Colon (tissue), 2 donors: ENCODE measurements around the gene LRRTM4.
"Not testable (repeated sequence)": the region's sequence is repeated elsewhere in the genome, so short reads cannot be mapped to it uniquely, and the experiment has no call there.

Experiments used
- FAIRE-seq: peaks from 2 replicates; lab custom pipeline; 2012; peaks lifted over from hg19 to GRCh38; lab: Jason Lieb, UNC
- donor health status: control.
- donor health status: control.

Gene LRRTM4

GRCh38 chr2:76861708-76862107 lies 660.5 kb downstream of the LRRTM4 start:
- FAIRE-seq: no peak

- no peak for FAIRE-seq
Observed at GRCh38 chr2:76851000-76851399, 671.2 kb downstream of the LRRTM4 start.

- FAIRE-seq: no peak
Observed at GRCh38 chr2:76849086-76849485, 673.1 kb downstream of the LRRTM4 start.

DNA sequence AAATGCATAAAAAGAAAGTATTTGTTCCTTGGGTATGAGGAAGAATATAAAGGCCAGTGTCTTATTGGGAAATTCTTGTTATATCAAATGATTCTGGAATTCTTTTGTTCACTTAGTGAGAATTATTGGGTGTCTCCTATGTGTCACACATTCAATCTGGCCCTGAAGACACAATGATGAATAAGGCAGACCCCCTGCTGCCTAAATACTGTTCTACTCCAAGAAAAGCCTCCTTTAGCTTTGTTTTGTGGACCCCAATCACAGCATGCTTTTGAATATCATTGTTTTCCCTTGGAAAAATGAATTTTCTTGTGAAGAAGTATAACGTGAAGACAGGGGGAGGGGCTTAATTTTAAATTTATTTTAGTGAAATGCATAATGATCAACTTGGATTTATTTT lies 682.4 kb downstream of the LRRTM4 start:
- no peak for FAIRE-seq

GRCh38 chr2:76829374-76830234 lies 692.6 kb downstream of the LRRTM4 start:
- FAIRE-seq: no peak

DNA sequence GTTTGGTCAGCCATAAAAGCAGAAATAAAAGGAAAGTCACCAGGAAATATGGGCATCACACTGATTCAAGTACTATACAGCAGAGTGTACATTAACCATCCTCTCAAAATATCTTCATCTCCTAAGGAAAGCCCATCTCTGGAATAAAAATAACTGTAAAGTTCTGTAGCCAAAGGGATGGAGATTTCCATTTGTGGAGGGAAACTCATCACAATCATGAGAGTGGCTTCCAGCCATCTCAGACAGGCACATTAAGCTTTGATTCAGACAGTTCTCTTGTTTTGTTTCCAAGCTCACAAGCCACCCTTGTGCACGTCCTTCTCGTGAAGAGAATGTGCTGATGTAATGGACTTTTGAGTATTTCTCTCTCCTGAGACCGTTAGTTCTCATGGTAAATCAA lies 695.5 kb downstream of the LRRTM4 start:
- FAIRE-seq: no peak

- no peak for FAIRE-seq
Observed at GRCh38 chr2:76825140-76825970, 696.8 kb downstream of the LRRTM4 start.

- no peak for FAIRE-seq
Observed at GRCh38 chr2:76821731-76822130, 700.4 kb downstream of the LRRTM4 start.

GRCh38 chr2:76813084-76813483 lies 709.1 kb downstream of the LRRTM4 start:
- FAIRE-seq: no peak

GRCh38 chr2:76812156-76812555 lies 710.0 kb downstream of the LRRTM4 start:
- no peak for FAIRE-seq

- FAIRE-seq: no peak
Observed at GRCh38 chr2:76809136-76809535, 713.0 kb downstream of the LRRTM4 start.

GRCh38 chr2:76808732-76809131 lies 713.4 kb downstream of the LRRTM4 start:
- FAIRE-seq: no peak

- FAIRE-seq: no peak
Observed at GRCh38 chr2:76793647-76794334, 728.4 kb downstream of the LRRTM4 start.

DNA sequence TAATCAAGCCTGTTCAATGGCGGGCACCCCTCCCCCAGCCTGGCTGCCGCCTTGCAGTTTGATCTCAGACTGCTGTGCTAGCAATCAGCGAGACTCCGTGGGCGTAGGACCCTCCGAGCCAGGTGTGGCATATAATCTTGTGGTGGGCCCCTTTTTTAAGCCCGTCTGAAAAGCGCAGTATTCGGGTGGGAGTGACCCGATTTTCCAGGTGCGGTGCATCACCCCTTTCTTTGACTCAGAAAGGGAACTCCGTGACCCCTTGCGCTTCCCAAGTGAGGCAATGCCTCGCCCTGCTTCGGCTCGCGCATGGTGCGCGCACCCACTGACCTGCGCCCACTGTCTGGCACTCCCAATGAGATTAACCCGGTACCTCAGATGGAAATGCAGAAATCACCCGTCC lies 740.9 kb downstream of the LRRTM4 start:
- FAIRE-seq: not testable (repeated sequence)

- no peak for FAIRE-seq
Observed at GRCh38 chr2:76763276-76763675, 758.9 kb downstream of the LRRTM4 start.

- no peak for FAIRE-seq
Observed at GRCh38 chr2:76760367-76760704, 761.8 kb downstream of the LRRTM4 start.

GRCh38 chr2:76759634-76760366 lies 762.4 kb downstream of the LRRTM4 start:
- FAIRE-seq: no peak

DNA sequence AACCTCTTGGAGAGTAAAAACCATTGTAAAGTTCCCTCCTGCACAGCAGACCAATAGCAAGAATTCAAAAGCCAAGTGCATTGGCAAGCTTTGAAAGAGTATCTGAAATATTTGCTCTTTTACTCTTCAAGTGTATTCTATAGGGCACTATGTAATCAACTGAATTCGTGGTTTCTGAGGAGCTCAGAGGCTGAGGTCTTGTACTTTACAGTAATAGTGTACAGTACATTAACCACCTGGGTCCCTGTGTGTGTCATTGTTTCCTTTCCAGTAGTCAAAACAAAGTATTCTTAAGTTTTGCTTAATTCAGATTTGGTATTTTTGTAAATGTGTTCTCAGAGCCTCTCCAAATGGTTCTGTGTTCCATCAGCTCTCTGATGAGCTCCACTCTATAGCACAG lies 769.7 kb downstream of the LRRTM4 start:
- no peak for FAIRE-seq

- no peak for FAIRE-seq
Observed at GRCh38 chr2:76749858-76750257, 772.3 kb downstream of the LRRTM4 start.

- no peak for FAIRE-seq
Observed at GRCh38 chr2:76748581-76749296, 773.4 kb downstream of the LRRTM4 start.

GRCh38 chr2:76745605-76746004 lies 776.6 kb downstream of the LRRTM4 start:
- no peak for FAIRE-seq
